SK-N-SH (cell line): ENCODE data around the gene MRPS6. TPM values are rescaled to one million over a fixed set of nuclear protein-coding genes. Genes with fewer than 3 reads are reported as not detected.

Experiments used
- CTCF ChIA-PET: fragments of 300-600, 350-600 bp; formaldehyde crosslinking; extraction: SDS; loops from one replicate; lab custom pipeline; 2021; lab: Yijun Ruan, JAX
- POLR2A ChIA-PET: fragments of 350-600 bp; sonication (Branson Sonifier 250); formaldehyde crosslinking; extraction: SDS; loops from one replicate; lab custom pipeline; 2020; ENCODE audit warnings: antibody characterized with exemption, inconsistent platforms; lab: Yijun Ruan, JAX
- DNase-seq: peaks from one replicate; pipeline ENCODE4 v3.0.0; 2012
- H2AFZ ChIP-seq: fragments of 200-600 bp; sonication (generic); 2 replicates; pipeline ENCODE4 v1.8.1; 2016; ENCODE audit warnings: antibody characterized with exemption, mild to moderate bottlenecking, low read depth
- H3F3A ChIP-seq: fragments of 200-600 bp; sonication (generic); replicated peaks from 2 replicates; pipeline ENCODE3; 2016; ENCODE audit warnings: antibody characterized with exemption, mild to moderate bottlenecking; ENCODE audit not compliant: insufficient read depth
- H3K27ac ChIP-seq, 2 experiments: fragments of 200-500 bp in 1 of 2; fragments of 200-600 bp in 1 of 2; sonication (Bioruptor generic) in 1 of 2; sonication (generic), shearing (Covaris generic) in 1 of 2; 2 replicates each; pipeline versions ENCODE4 v1.5.1 to v1.6.1; 2014 to 2016; ENCODE audit warnings: low read depth in 2 of 2, inconsistent platforms in 1 of 2, low read length in 1 of 2, mild to moderate bottlenecking in 1 of 2, mixed read lengths in 1 of 2
- H3K27me3 ChIP-seq: fragments of 200-600 bp; sonication (generic), shearing (Covaris generic); 2 replicates; pipeline ENCODE4 v1.6.1; 2016; ENCODE audit warnings: mixed run types; ENCODE audit not compliant: insufficient read depth
- H3K36me3 ChIP-seq, 2 experiments: fragments of 200-500 bp in 1 of 2; fragments of 200-600 bp in 1 of 2; sonication (Bioruptor generic) in 1 of 2; sonication (generic) in 1 of 2; replicated peaks in 1 of 2; 2 replicates each; pipeline versions ENCODE3 to v1.5.1; 2014 to 2016; ENCODE audit warnings: low read length in 1 of 2, mild to moderate bottlenecking in 1 of 2; ENCODE audit not compliant: insufficient read depth in 2 of 2, control insufficient read depth in 1 of 2
- H3K4me1 ChIP-seq, 2 experiments: fragments of 200-500 bp in 1 of 2; fragments of 200-600 bp in 1 of 2; sonication (Bioruptor generic) in 1 of 2; sonication (generic), shearing (Covaris generic) in 1 of 2; 2 replicates each; pipeline versions ENCODE4 v1.5.1 to v1.6.1; 2014 to 2016; ENCODE audit warnings: low read depth in 1 of 2, low read length in 1 of 2, mixed run types in 1 of 2; ENCODE audit not compliant: insufficient read depth in 2 of 2, control insufficient read depth in 1 of 2
- H3K4me2 ChIP-seq: fragments of 200-600 bp; sonication (generic), shearing (Covaris generic); 2 replicates; pipeline ENCODE4 v1.6.1; 2017; ENCODE audit warnings: mixed run types
- H3K4me3 ChIP-seq, 2 experiments: fragments of 200-500 bp in 1 of 2; fragments of 200-600 bp in 1 of 2; sonication (Bioruptor generic) in 1 of 2; sonication (generic), shearing (Covaris generic) in 1 of 2; 2 replicates each; pipeline versions ENCODE4 v1.5.1 to v1.8.1; 2014 to 2016; ENCODE audit warnings: low read depth in 2 of 2, inconsistent platforms in 1 of 2, low read length in 1 of 2, mild to moderate bottlenecking in 1 of 2, mixed read lengths in 1 of 2, moderate library complexity in 1 of 2
- H3K79me2 ChIP-seq: fragments of 200-600 bp; sonication (generic); 2 replicates; pipeline ENCODE4 v1.8.1; 2017; ENCODE audit warnings: mild to moderate bottlenecking; ENCODE audit not compliant: insufficient read depth
- H3K9ac ChIP-seq: fragments of 200-600 bp; sonication (generic); 2 replicates; pipeline ENCODE4 v1.6.1; 2017; ENCODE audit warnings: mixed run types
- H3K9me2 ChIP-seq: fragments of 200-600 bp; sonication (generic); 2 replicates; pipeline ENCODE4 v1.6.1; 2017; ENCODE audit warnings: mixed run types
- H3K9me3 ChIP-seq: fragments of 200-600 bp; sonication (generic); 2 replicates; pipeline ENCODE4 v1.6.1; 2017; ENCODE audit warnings: mixed run types, mild to moderate bottlenecking, moderate library complexity
- H4K20me1 ChIP-seq: fragments of 200-600 bp; sonication (generic); 2 replicates; pipeline ENCODE4 v1.6.1; 2017; ENCODE audit warnings: mild to moderate bottlenecking, mixed run types; ENCODE audit not compliant: insufficient read depth
- FOSL2 ChIP-seq: IDR thresholded peaks from 2 replicates; pipeline ENCODE4 v1.4.0; 2012; ENCODE audit warnings: low read depth, mild to moderate bottlenecking, moderate library complexity, borderline replicate concordance
- FOXJ3 ChIP-seq: sonication (generic); formaldehyde crosslinking; IDR thresholded peaks from 2 replicates; pipeline ENCODE4 v1.5.1; 2020; ENCODE audit warnings: mild to moderate bottlenecking, missing genetic modification reagents
- FOXM1 ChIP-seq: IDR thresholded peaks from 2 replicates; pipeline ENCODE4 v1.4.0; 2012; ENCODE audit warnings: low read depth, mild to moderate bottlenecking
- GABPA ChIP-seq: IDR thresholded peaks from 2 replicates; pipeline ENCODE4 v1.4.0; 2012; ENCODE audit warnings: low read depth, mild to moderate bottlenecking
- GATA2 ChIP-seq: sonication (generic); formaldehyde crosslinking; IDR thresholded peaks from 2 replicates; pipeline ENCODE4 v1.5.0; 2020; ENCODE audit warnings: mild to moderate bottlenecking, missing genetic modification reagents
- JUND ChIP-seq: IDR thresholded peaks from 2 replicates; pipeline ENCODE4 v1.4.0; 2012
- MXI1 ChIP-seq: IDR thresholded peaks from 2 replicates; pipeline ENCODE4 v1.6.1; 2012; ENCODE audit warnings: mild to moderate bottlenecking, low read depth, low read length, improper control_type of control experiment
- NFIC ChIP-seq: IDR thresholded peaks from 2 replicates; pipeline ENCODE4 v1.4.0; 2012; ENCODE audit warnings: borderline replicate concordance
- NRF1 ChIP-seq: IDR thresholded peaks from 2 replicates; pipeline ENCODE4 v1.6.1; 2012; ENCODE audit warnings: low read depth, mild to moderate bottlenecking, low read length
- RCOR1 ChIP-seq: fragments of 150-350 bp; IDR thresholded peaks from 2 replicates; pipeline ENCODE4 v1.6.1; 2017; ENCODE audit warnings: antibody characterized with exemption, low read length
- REST ChIP-seq: IDR thresholded peaks from 2 replicates; pipeline ENCODE4 v1.6.1; 2012; ENCODE audit warnings: mild to moderate bottlenecking, low read depth, low read length, moderate library complexity
- RXRA ChIP-seq: IDR thresholded peaks from 2 replicates; pipeline ENCODE4 v1.4.0; 2012; ENCODE audit warnings: low read depth, mild to moderate bottlenecking, borderline replicate concordance
- SIN3A ChIP-seq: IDR thresholded peaks from 2 replicates; pipeline ENCODE4 v1.6.1; 2012; ENCODE audit warnings: low read depth, mild to moderate bottlenecking, low read length, moderate library complexity, borderline replicate concordance
- SMC3 ChIP-seq: IDR thresholded peaks from 2 replicates; pipeline ENCODE4 v1.6.1; 2012; ENCODE audit warnings: low read depth, low read length, improper control_type of control experiment
- TAF1 ChIP-seq: IDR thresholded peaks from 2 replicates; pipeline ENCODE4 v1.6.1; 2012; ENCODE audit warnings: low read depth, mild to moderate bottlenecking, low read length, moderate library complexity, borderline replicate concordance
- USF2 ChIP-seq: fragments of 150-350 bp; IDR thresholded peaks from 2 replicates; pipeline ENCODE4 v1.6.1; 2017; ENCODE audit warnings: antibody characterized with exemption, low read length, low read depth, borderline replicate concordance
- YY1 ChIP-seq: IDR thresholded peaks from 2 replicates; pipeline ENCODE4 v1.4.0; 2012; ENCODE audit warnings: low read depth, mild to moderate bottlenecking
- WGBS: methylation state at CpG from one replicate; pipeline ENCODE4 v1.1.6; 2017; ENCODE audit warnings: low lambda C conversion rate; 5-methylcytosine and 5-hydroxymethylcytosine counted together
- polyA plus RNA-seq, 3 experiments: library from polyadenylated mRNA; depleted of rRNA; stranded (reverse); fragments of >200 nt; gene quantifications; 2 replicates each; pipeline ENCODE4 v1.2.3, GENCODE V29; 2012
- TF ChIP-seq, protein P1 (sequence below): IDR thresholded peaks from 2 replicates; pipeline ENCODE4 v1.4.0; 2012; ENCODE audit warnings: low read depth, borderline replicate concordance

MRPS6 gene
- polyA plus RNA-seq, 1 of the 3 experiments (the other 2 are of a cell fraction): 69.2 TPM

- no peak for TF ChIP-seq NFIC
These were observed 25.5 kb upstream of the MRPS6 start (continued) for GRCh38 chr21:34047835-34048234.

GRCh38 chr21:34052171-34052570 lies 21.2 kb upstream of the MRPS6 start:
- no peak overlapping the region for H3K27ac ChIP-seq
- no peaks in the 10 kb centered on the region for H4K20me1 ChIP-seq
- no peaks in the 10 kb centered on the region for H3K36me3 ChIP-seq
- H3K27me3 ChIP-seq: no peaks in the 10 kb centered on the region
- no peak overlapping the region for H3K4me2 ChIP-seq
- H3K4me1 ChIP-seq: no peaks in the 10 kb centered on the region
- POLR2A ChIA-PET: no interaction called here
- H3K79me2 ChIP-seq: no peaks in the 10 kb centered on the region
- no peak overlapping the region for H3K4me3 ChIP-seq
- H3F3A ChIP-seq: no peaks in the 10 kb centered on the region
- no peak for TF ChIP-seq USF2
- no peak for TF ChIP-seq TAF1
- no peak for TF ChIP-seq FOXJ3 (CRISPR knock-in tag)
- no peak for TF ChIP-seq SMC3
- TF ChIP-seq YY1: no peak
- TF ChIP-seq RCOR1: no peak
- TF ChIP-seq, protein P1, sequence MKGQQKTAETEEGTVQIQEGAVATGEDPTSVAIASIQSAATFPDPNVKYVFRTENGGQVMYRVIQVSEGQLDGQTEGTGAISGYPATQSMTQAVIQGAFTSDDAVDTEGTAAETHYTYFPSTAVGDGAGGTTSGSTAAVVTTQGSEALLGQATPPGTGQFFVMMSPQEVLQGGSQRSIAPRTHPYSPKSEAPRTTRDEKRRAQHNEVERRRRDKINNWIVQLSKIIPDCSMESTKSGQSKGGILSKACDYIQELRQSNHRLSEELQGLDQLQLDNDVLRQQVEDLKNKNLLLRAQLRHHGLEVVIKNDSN: no peak
- TF ChIP-seq GABPA: no peak
- no peak for TF ChIP-seq REST
- no peak for TF ChIP-seq FOSL2
- no peak for TF ChIP-seq JUND
- TF ChIP-seq NRF1: no peak
- no peak for TF ChIP-seq SIN3A
- TF ChIP-seq GATA2 (CRISPR knock-in tag): no peak
- TF ChIP-seq FOXM1: no peak
- TF ChIP-seq MXI1: no peak
- no peak for TF ChIP-seq RXRA
- H3K9me2 ChIP-seq: no peaks in the 10 kb centered on the region
- H3K9ac ChIP-seq: no peak overlapping the region
- WGBS: 37% methylated on average over 5 of the region's 5 CpGs
- no peak for DNase-seq
- CTCF ChIA-PET: interaction anchor here (0.5 to 1.7 kb wide), 4 partner anchors 11 to 297 kb away, joined by 3 to 4 read pairs (median 3); no protein-coding TSS in a partner anchor
- no peak overlapping the region for H2AFZ ChIP-seq
- H3K9me3 ChIP-seq: no peaks in the 10 kb centered on the region
